Measurements from ENCODE around the gene TAF11L11. TPM values are rescaled to one million over a fixed set of nuclear protein-coding genes. Genes with fewer than 3 reads are reported as not detected.
"Not testable (repeated sequence)": the region's sequence is repeated elsewhere in the genome, so short reads cannot be mapped to it uniquely, and the experiment has no call there.

Gene TAF11L11
- total RNA-seq (not detected), total RNA-seq (0 to 0.07 (median 0) reads per million in 172 experiments)
- polyA plus RNA-seq (2013, experiment 1 of 2) = not detected
- polyA plus RNA-seq (2013, experiment 2 of 2) = not detected

- CTCF ChIA-PET; intact Hi-C loops (cut with DNase I, micrococcal nuclease); POLR2A ChIA-PET; H3K36me3 Mint-ChIP-seq (ENCODE audit: low read depth); H3K27me3 ChIP-seq (ENCODE audit: control insufficient read depth in 1 of 2, insufficient read depth in 2 of 2, low read length in 2 of 2); H3K36me3 ChIP-seq (ENCODE audit: insufficient read depth, low read length); H3K4me1 ChIP-seq (ENCODE audit: insufficient read depth, low read length); H3K27ac ChIP-seq (ENCODE audit: low read depth in 1 of 2, low read length in 2 of 2); H3K4me1 Mint-ChIP-seq (ENCODE audit: low read depth); ATAC-seq (ENCODE audit: poor library complexity); DNase-seq; H3K4me3 ChIP-seq (ENCODE audit: low read length); H3K9me3 Mint-ChIP-seq; H3K27ac Mint-ChIP-seq; H3K27me3 Mint-ChIP-seq; H3K4me3 Mint-ChIP-seq: not testable (repeated sequence)
- peaks cover 0 to 10% of the 10 kb centered on the region in 2 experiments for H3K9me3 ChIP-seq (ENCODE audit: control insufficient read depth in 1 of 2, insufficient read depth in 1 of 2, low read length in 2 of 2)
Observed at GRCh38 chr5:17603880-17604279, at the start of gene TAF11L11. TSS of gene TAF11L11 (plus strand) at chr5:17604183.

DNA sequence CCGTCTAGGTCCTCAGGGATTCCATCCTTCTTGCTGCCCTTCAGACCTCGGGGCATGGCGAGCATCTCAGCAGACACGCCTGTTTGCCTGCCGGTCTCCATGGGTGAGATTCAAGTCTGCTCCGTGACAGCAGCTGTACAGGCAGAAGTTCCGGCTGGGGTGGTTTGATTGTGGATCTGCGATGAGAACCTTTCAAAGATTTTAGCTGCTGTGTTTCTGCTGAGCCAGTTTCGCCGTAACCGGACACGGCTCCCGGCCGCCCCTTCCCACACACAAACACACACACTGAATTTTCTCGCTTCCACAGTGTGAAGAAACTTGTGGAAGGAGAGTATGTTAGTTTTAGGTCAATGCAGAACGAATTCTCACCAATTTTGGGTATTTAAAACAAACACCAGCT is 18.3 kb upstream of the TAF11L11 start, which contains the start of gene TAF11L7:
Gene TAF11L7 (minus strand): TSS at position 101 of the 400 bp plus-strand sequence.
- H3K27ac ChIP-seq (ENCODE audit: low read depth in 1 of 2, low read length in 2 of 2); H3K27me3 Mint-ChIP-seq; intact Hi-C loops (cut with DNase I, micrococcal nuclease); POLR2A ChIA-PET; H3K27me3 ChIP-seq (ENCODE audit: control insufficient read depth in 1 of 2, insufficient read depth in 2 of 2, low read length in 2 of 2); H3K9me3 ChIP-seq (ENCODE audit: control insufficient read depth in 1 of 2, insufficient read depth in 1 of 2, low read length in 2 of 2); H3K4me1 ChIP-seq (ENCODE audit: insufficient read depth, low read length); H3K4me1 Mint-ChIP-seq (ENCODE audit: low read depth); H3K9me3 Mint-ChIP-seq; H3K27ac Mint-ChIP-seq; H3K4me3 Mint-ChIP-seq; H3K4me3 ChIP-seq (ENCODE audit: low read length); ATAC-seq (ENCODE audit: poor library complexity); CTCF ChIA-PET; DNase-seq; H3K36me3 Mint-ChIP-seq (ENCODE audit: low read depth); H3K36me3 ChIP-seq (ENCODE audit: insufficient read depth, low read length): not testable (repeated sequence)

- H3K4me1 ChIP-seq (ENCODE audit: insufficient read depth, low read length); H3K4me3 Mint-ChIP-seq; DNase-seq; H3K27ac Mint-ChIP-seq; H3K4me1 Mint-ChIP-seq (ENCODE audit: low read depth); CTCF ChIA-PET; H3K9me3 Mint-ChIP-seq; H3K27ac ChIP-seq (ENCODE audit: low read depth in 1 of 2, low read length in 2 of 2); H3K36me3 Mint-ChIP-seq (ENCODE audit: low read depth); intact Hi-C loops (cut with DNase I, micrococcal nuclease); POLR2A ChIA-PET; H3K36me3 ChIP-seq (ENCODE audit: insufficient read depth, low read length); ATAC-seq (ENCODE audit: poor library complexity); H3K4me3 ChIP-seq (ENCODE audit: low read length); H3K27me3 Mint-ChIP-seq; H3K27me3 ChIP-seq (ENCODE audit: control insufficient read depth in 1 of 2, insufficient read depth in 2 of 2, low read length in 2 of 2); H3K9me3 ChIP-seq (ENCODE audit: control insufficient read depth in 1 of 2, insufficient read depth in 1 of 2, low read length in 2 of 2): not testable (repeated sequence)
Observed at GRCh38 chr5:17590860-17591259, 13.1 kb upstream of the TAF11L11 start, which contains the start of gene TAF11L8. TSS of gene TAF11L8 (minus strand) at chr5:17590960.

GRCh38 chr5:17594255-17594654 is 9.7 kb upstream of the TAF11L11 start, which contains the start of gene TAF11L9:
TSS of gene TAF11L9 (minus strand) at chr5:17594394.
- H3K27ac Mint-ChIP-seq; ATAC-seq (ENCODE audit: poor library complexity); H3K36me3 ChIP-seq (ENCODE audit: insufficient read depth, low read length); CTCF ChIA-PET; H3K4me1 ChIP-seq (ENCODE audit: insufficient read depth, low read length); H3K4me1 Mint-ChIP-seq (ENCODE audit: low read depth); POLR2A ChIA-PET; H3K27me3 Mint-ChIP-seq; H3K27me3 ChIP-seq (ENCODE audit: control insufficient read depth in 1 of 2, insufficient read depth in 2 of 2, low read length in 2 of 2); H3K9me3 ChIP-seq (ENCODE audit: control insufficient read depth in 1 of 2, insufficient read depth in 1 of 2, low read length in 2 of 2); intact Hi-C loops (cut with DNase I, micrococcal nuclease); H3K36me3 Mint-ChIP-seq (ENCODE audit: low read depth); H3K9me3 Mint-ChIP-seq; DNase-seq; H3K4me3 ChIP-seq (ENCODE audit: low read length); H3K27ac ChIP-seq (ENCODE audit: low read depth in 1 of 2, low read length in 2 of 2); H3K4me3 Mint-ChIP-seq: not testable (repeated sequence)

DNA sequence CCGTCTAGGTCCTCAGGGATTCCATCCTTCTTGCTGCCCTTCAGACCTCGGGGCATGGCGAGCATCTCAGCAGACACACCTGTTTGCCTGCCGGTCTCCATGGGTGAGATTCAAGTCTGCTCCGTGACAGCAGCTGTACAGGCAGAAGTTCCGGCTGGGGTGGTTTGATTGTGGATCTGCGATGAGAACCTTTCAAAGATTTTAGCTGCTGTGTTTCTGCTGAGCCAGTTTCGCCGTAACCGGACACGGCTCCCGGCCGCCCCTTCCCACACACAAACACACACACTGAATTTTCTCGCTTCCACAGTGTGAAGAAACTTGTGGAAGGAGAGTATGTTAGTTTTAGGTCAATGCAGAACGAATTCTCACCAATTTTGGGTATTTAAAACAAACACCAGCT is 6.3 kb upstream of the TAF11L11 start, which contains the start of gene TAF11L10:
Gene TAF11L10 (minus strand): TSS at position 101 of the 400 bp plus-strand sequence.
- H3K9me3 Mint-ChIP-seq; H3K27ac ChIP-seq (ENCODE audit: low read depth in 1 of 2, low read length in 2 of 2); DNase-seq; H3K4me3 ChIP-seq (ENCODE audit: low read length); CTCF ChIA-PET; H3K27ac Mint-ChIP-seq; H3K36me3 ChIP-seq (ENCODE audit: insufficient read depth, low read length); POLR2A ChIA-PET; H3K27me3 Mint-ChIP-seq; H3K9me3 ChIP-seq (ENCODE audit: control insufficient read depth in 1 of 2, insufficient read depth in 1 of 2, low read length in 2 of 2); H3K4me3 Mint-ChIP-seq; H3K4me1 Mint-ChIP-seq (ENCODE audit: low read depth); ATAC-seq (ENCODE audit: poor library complexity); intact Hi-C loops (cut with DNase I, micrococcal nuclease); H3K4me1 ChIP-seq (ENCODE audit: insufficient read depth, low read length); H3K27me3 ChIP-seq (ENCODE audit: control insufficient read depth in 1 of 2, insufficient read depth in 2 of 2, low read length in 2 of 2); H3K36me3 Mint-ChIP-seq (ENCODE audit: low read depth): not testable (repeated sequence)

Measured in CD4-positive, alpha-beta T cell (primary cell).